HG03469 (cell line): ENCODE data around the gene NDUFB8.
"Not testable (repeated sequence)": the region's sequence is repeated elsewhere in the genome, so short reads cannot be mapped to it uniquely, and the experiment has no call there.

Experiments
- ATAC-seq: cut with Tn5 transposase; IDR thresholded peaks from one replicate; pipeline ENCODE4 v1.9.1; 2021; ENCODE audit warnings: mild to moderate bottlenecking, moderate library complexity, moderate number of reproducible peaks; ENCODE audit not compliant: unreplicated experiment

NDUFB8 gene

DNA sequence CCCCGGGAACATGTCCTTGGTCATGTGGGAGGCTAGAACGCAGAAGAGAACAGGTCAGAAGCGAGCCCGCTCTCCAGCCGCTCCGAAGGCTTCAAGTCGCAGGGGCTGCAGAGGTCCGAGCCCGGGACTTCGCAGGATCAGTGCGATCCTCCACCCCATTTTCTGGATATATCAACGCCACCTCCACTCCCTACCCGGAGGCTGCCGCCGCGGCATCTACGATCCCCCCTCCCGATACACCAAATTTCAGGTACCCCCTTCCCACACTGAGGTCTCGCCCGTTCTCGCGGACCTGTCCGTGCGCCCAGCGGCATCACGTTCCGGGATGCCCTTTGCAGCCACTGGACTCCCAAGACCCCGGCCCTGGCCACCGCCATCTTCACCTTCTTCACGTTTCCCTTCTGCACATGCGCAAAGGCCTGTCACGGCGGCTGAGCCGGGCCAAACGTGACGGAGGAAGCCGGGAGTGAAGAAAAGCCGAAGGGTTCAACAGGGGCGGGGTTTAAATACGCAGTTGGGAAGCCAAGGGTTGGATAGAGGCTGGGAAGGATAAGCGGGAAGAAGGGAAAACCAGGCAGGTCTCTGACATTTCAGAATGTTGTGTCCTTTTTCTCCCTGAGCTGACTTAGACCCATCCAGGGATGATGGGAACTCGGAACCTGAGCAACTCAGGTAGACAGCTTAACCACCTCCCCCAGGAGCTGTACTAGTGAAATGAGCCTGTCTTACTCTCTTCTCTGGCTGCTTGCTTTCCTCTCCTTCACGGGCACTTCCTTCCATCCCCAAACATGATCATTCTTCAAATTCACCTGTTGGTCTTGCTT lies at the start of gene NDUFB8:
Gene NDUFB8, minus strand, starts transcription at position 397 of the 824 bp plus-strand sequence. Its CDS starts 20 bp downstream, at position 377.
- ATAC-seq: no peak

DNA sequence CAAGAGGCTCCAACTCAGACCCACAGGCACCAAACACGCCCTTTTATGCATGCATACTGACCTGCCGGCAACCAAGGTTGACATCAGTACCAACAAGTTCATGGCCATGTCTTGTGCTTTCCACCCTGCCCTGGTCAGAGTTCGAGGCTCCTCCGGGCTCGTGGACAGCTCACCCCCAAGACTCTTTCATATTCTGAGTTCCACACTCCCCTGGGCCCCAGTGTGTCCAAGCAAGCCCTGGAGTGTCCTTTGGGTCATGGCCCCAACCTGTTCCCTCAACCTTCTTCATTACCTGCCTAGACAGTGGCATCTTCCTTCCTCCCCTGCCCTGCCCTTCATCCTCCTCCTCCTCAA lies 46.6 kb upstream of the NDUFB8 start:
- no peak for ATAC-seq

DNA sequence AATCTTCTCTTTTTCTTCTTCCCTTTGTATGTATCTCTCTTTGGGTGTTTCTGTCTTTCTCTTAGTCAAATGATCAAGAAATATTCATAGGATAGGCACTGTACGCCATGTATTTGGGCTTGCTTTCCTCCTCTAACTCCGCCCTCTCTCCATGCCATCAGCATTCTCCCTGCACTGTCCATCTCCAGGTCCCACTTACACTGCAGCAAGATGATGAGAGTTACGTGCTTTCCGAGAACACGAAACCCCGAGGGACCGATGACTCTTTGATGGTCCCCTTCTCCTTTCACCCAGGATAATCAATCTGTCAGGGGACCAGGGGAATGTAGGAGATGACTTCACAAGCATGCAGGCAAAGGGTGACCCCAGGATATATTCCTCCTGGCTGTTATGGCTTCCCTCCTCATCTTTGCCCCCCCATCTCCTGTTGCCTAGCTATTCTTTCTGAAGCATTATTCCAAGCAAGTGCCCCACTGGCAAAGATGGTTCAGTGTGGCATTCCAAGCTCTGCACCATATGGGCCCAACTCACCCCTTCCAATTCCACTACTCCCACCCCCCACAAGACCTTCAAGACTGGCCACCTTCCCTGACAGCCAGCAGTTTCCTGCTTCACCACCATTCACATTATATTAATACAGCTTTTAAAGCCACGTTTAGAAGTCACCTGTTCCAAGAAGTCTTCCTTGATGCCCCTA lies 46.1 kb upstream of the NDUFB8 start:
- ATAC-seq: no peak

DNA sequence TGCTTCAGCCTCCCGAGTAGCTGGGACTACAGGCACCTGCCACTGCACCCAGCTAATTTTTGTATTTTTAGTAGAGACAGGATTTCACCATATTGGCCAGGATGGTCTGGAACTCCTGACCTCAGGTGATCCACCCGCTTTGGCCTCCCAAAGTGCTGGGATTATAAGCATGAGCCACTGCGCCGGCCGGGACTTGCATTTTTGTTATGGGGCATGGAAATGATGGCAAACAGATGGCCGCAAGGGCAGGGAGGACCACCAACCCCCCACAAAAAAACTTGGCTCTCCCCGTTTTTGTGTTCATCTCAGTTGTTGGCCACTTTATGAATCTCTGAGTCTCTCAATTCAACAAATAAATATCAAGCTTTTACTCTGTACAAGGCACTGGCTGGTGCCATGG lies 45.5 kb upstream of the NDUFB8 start:
- ATAC-seq: not testable (repeated sequence)

DNA sequence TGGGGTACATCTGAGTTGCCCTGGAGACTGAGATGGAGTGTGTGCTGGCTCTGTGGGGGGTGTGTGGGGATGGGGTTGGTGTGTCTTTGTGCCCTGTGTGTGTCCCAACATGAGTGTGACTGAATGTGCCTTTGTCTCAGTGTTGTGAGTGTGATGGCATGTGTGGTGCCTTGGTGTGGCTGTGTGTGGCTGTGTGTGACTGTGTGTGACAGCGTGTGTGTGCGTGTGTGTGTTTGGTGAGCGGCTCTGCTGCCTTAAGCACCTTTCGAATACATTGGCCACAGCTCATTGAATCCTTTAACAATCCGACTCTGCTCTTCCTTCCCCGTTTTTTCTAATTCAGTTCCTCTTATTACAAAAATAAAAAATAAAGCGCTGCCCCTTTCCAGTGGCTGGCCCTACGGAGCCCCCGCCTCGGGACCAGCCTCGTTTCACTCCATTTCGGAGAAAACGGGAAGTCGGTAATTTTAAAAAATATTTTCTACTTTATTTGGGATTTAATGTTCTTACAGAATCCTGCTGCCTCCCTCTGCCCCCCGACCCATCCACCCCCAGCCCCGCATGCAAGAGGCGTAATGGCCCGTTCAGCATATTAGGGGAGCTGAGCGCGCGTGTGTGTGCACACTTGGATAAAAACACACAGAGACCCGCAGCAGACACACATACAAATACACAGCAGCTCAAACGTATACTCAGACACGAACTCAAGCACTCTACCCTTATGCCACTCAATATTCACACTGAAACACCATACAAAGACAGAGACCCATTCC lies 41.6 kb upstream of the NDUFB8 start:
- no peak for ATAC-seq

DNA sequence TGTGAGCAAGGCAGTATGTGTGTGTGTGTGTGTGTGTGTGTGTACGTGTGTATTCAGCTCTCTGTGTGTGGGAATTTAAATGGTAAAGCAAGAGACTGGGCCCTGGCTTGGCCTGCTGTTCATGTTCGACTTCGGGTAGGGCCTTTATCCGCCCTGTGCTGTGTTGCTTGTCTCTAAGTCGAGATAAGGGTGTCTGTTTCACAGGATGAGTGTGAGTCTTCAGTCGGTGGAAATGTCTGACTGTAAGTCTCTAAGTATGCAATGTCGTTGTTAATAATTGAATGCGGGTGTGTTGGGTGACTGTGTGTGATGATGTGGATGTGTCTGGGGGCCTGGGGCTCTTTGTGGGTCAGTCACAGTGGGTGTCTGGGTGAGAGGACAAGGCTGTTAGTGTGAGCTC lies 40.8 kb upstream of the NDUFB8 start:
- no peak for ATAC-seq

DNA sequence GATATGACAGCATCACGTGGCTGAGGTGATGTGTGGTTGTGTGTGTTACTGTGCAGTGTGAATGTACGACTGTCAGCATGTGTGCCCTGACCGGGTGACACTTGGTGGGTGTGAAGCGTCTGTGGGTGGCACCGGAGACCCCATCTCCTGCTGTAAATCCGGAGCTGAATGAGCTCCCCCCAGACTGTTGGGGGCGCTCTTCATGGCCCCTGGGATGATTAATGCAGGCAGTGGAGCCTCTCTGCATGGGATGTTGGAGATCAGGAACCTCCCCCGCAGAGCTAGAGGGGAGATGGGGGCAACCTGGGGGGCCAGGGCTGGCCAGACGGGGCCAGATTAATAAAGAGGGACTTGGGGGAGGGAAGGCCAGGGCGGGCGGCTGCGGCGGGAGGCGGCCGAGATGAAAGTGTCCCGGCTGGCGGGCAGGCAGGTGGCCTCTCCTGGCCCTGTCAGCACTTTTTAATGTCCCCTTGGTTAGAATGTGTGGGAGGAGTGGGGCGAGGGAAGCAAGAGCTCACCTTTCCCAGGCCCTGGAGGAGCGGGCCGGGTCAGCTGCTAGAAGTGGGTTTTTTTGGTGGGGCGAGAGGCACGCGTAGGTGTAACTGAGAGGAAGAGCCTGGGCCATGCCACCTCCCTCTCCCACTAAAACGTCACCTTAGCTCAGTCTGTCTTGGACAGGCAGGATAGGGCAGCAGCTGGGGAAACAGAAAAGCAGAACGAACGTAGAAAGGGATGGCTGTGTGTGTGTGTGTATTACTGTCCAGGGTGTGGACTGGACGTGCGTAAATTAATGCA lies 40.2 kb upstream of the NDUFB8 start:
- no peak for ATAC-seq

DNA sequence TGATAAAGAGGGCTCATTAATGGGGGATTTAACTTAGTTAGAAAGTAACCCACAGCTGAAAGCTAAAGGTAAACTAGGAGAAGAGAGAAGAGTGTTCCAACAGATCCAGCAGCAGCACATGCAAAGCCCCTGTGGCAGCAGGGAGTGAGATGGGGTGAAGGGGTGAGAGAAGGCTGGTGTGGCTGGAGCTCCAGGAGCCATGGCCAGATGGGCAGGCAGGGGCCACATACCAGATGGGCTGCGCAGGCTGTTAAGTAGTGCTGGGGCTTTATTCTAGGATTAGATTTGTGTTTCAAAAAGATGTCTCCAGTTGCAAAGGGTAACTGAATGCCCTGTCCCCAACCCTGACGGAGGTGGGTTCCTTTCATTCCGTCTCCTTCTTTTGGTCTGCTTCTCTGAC lies 39.2 kb upstream of the NDUFB8 start:
- ATAC-seq: no peak

DNA sequence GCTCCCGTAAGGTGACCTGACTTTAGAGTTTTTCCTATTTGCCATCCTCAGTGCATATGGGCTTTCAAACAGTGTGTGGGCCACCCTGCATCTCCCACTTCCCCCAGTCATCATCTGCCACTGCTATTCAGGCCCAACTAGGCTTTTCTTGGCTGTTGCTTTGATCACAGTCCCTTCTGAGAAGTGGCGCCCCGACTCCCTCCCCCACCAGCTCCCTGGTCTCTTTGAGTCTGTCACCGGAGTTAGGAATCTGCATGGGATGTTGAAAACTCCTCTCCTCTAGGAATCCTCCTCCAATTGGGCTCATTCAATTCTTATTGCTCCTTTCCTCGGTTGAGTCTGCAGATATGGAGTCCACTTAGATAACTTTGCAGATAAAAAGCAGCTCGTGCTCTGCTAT lies 38.2 kb upstream of the NDUFB8 start:
- no peak for ATAC-seq

DNA sequence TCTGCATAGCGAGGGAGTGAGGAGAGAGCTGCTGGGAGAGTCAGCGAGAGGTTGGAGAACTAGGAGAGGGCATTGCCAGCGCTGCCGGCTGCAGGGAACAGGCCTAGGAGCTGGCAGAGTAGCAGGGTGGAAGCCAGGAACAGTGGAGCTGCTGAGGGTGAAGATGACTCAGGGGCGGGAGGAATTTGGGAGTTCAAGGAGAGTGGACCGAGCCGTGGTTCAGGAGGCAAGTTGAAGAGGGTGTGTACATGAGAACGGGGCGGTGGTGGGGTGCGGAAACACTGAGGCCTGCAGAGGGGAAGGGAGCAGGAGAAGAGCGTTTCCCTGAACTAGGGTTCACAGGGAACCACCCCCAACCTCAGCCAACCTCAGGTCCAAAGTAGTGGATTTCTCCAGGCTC lies 37.6 kb upstream of the NDUFB8 start:
- ATAC-seq: no peak

DNA sequence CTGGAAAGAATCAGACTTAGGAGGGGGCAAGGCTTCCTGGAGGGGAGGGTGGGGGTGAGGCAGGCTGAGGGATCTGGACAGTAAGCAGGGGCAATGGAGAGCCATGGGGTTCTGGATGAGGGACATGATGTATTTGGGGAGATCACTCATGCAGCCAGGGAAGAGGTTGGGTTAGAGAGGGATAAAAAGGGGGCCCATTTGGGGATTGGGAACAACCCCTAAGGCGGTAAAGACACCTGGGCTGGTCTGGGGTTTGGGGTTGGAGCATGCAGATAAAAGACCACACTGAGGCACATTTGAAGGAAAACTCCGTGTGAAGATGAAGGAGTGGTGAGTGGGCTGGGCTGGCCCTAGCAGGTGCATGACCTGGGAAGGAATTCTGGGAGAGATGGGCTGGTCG lies 36.9 kb upstream of the NDUFB8 start:
- no peak for ATAC-seq

DNA sequence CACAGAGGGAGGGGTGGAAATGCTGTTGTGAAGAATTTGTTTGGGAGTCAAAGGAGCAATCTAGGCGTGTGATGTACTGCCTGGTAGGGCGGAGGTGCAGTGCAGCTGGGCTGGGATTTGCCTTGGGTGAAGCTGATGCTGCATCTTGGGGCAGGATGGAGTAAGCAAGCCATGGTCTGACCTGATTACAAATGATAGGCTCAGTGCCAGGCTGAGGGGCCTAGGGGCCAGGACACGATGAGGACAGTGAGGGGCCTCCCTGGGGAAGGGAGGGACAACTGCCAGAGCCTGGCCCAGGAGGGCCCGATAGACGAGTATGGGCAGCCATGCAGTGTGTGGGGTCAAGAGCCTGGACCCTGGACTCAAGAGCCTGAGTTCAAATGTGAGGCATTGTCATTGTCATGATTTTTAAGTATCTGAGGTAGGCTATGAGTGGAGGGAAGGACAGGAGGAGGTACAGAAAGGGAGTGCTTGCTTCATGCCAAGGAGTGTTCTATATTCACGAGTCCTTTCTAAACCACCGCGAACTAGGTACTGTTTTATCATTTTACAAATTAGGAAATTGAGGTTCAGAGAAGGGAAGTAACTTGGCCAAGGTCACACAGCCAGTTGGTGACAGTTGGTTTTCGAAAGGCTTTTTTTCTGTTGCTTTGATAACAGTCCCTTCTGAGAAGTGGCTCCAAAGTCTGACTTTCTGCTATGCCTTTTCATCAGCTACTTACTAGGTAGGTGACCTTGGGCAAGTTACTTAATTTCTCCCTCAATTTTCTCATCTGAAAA lies 35.7 kb upstream of the NDUFB8 start:
- ATAC-seq: no peak

DNA sequence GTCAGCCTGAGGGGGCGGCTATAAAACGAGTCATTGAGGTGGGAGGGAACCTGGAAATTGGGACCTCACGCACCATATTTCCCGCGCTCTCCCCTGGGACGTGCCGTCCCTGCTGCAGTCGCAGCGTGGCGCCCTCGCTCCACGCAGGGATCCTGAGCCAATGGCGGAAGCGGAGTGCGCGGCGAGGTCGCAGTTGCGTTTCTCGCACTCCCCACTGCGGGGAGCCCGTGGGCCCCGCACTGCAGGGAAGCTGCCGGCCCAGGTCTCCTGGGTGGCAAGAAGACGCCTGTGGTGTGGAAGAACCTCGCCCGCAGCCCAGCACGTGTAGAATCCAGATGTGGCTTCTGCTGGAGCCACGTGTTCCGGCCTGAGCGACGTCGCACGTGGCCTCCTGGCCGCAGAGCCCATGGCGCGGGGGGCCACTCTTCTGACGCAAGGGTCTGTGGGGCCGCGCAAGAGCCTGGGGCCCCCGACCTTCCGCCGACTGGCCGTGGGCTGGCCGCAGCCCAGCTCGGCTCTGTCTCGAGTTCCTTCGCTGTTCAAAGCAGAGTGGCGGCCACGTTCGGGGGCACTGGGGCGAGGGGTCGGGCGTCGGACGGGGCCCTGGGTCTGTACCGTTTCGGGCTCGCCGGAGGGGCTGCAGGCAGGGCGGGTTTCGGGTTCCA lies 32.5 kb upstream of the NDUFB8 start:
- no peak for ATAC-seq

DNA sequence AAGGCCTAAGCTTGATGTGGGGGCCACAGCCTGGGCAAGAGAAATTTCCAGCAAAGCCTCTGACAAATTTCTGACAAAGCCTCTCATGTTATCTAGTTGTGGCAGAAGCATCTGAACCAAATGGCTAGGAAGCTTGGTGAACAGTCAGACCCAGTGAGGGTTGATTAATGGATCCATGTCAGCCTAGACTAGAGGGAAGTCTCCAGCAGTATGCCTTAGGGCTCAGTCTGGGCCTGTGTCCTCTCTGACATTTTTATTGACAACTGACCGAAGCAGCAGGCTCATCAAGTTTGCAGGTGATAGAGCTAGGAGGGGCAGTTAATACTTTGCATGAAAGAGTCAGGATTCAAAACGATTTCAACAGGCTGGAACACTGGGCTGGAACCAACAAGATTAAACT lies 31.3 kb upstream of the NDUFB8 start:
- ATAC-seq: no peak

DNA sequence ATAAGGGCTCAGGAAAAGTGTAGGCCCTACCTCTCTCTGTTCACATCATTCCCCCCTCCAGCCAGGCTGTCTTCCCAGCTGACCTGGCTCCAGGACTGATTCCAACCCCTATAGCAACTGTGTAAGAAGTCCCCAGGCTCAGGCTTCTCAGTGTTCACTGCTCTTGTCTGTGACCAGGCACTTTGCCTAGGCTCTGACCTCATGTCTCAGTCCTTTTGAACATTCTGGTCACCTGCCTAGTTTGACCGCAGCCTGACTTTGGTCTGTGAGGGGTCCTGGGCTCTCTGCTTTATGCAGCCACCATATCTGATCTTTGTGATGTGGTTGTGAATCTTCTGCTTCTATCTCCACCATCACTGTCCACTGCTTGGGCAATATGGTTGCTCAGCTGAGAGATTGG lies 30.6 kb upstream of the NDUFB8 start:
- ATAC-seq: no peak

DNA sequence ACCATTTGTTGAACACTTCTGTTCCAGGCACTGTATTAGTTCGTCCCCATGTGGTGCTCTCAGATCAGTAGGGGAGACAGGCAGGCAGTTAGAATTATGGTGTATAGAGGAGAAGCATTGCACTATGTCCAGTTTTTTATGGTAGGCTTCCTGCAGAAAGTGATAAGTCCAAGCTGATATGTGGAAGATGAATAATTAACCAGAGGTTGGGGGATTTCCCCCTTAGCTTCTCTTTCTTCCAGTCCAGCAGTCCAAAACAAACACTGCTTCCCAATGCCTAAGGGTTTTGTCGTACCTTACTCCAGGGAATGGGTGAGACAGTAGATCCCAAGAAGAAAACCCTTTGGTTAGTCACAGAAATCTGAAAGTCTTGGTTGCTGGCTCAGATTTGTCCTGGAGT lies 25.2 kb upstream of the NDUFB8 start:
- ATAC-seq: no peak

DNA sequence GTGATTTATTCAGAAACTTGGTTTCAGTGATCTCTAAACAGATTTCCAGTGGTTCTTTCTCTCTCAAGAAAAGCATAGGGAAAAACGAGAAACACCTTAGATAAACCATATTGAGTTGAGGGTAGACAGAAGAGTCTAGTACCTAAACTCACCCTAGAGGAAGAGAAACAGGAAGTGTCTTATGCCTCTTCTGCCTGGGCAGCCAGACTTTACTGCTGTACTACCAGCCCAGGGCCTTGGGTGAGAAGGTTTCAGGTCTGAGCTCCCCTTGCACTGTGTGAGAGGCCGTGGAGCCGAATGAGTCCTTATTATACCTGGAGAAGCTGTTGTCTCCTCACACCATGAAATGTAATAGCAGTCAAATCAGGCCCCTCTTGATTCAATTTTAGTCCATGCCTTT lies 24.3 kb upstream of the NDUFB8 start:
- no peak for ATAC-seq

DNA sequence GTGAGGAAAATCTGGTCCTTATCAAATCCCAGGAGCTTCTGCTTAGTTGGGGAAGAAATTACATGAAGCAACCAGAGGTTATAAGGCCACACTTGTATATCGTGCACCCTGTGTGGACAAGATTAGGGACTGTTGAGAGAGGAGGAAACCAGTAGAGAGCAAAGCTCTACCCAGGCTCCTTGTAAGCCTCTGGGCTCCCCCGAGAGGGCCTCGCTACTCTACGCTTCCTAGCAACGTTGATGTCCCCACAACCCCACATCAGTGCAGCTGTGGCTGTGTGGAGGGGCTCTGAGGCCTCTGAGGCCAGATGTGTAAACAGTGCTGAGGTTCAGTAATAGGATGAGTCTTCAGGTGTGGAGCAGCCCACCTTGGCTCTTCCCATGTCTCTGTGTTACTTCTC lies 22.1 kb upstream of the NDUFB8 start:
- ATAC-seq: no peak

DNA sequence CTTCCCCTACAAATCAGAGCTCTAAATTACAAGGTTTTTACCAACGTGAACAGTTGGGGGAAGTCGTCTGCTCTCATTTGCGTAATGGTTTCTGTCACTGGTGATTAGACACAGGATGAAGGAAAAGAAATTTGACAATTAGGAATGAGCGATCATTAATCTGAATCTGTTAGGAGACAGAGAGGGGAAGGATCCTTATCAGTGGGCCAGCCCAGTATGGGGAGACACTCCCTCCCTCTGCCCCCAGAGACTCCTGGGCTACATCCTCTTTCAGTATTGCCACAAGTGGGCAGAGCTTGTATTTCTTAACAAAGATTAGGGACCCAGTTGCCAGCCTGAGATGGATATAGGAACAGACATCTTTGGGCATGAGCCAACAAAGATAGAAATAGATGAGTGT lies 21.5 kb upstream of the NDUFB8 start:
- ATAC-seq: no peak

DNA sequence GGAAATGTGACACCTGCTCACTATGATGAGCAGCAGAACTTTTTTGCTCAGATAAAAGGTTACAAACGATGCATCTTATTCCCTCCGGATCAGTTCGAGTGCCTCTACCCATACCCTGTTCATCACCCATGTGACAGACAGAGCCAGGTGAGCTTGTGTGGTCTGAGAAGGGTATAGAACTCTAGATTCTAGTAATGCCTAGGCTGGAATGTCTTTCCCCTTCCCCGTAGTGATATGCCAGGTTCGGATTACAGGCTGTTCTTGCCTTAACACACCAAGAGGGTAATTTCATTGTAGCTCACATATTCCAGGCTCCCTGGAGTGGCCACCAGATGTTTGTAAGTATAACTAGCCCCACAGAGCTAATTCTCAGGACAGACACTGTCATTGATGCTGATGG lies 15.3 kb upstream of the NDUFB8 start:
- no peak for ATAC-seq
